ENCODE results near the gene IQCH.
"Not testable (repeated sequence)": the region's sequence is repeated elsewhere in the genome, so short reads cannot be mapped to it uniquely, and the experiment has no call there.

IQCH gene

DNA sequence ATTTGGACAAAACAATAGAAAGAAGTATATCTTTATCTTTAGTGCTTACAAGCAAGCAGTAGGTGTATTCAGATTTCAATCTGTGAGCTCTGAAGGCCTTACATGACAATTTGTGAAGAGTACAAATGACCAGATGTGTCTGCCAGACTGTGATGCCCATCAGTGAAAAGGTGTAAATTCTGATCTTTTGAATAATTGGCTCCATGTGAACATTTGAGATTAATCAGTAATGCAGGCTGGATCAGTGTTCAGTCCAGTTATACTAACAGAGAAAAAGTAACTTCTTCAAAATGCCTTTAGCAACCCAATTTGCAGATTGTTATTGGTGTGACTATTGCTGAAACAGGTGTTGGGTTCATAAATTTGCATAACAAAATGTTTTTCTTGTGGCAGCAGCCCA lies 5.2 kb downstream of the IQCH start:
- Histone ChIP-seq H3K4me3 (ENCODE audit: low read length in 2 of 2) (no peak overlapping the region), H3K36me3 (ENCODE audit: control insufficient read depth in 2 of 2, insufficient read depth in 2 of 2, low read length in 2 of 2) (no peaks in the 10 kb centered on the region), H3K9ac (ENCODE audit: low read depth in 1 of 2, low read length in 2 of 2) (no peak overlapping the region), H3K9me3 (ENCODE audit: control insufficient read depth in 2 of 2, low read length in 2 of 2) (no peaks in the 10 kb centered on the region), H3K4me1 (ENCODE audit: control insufficient read depth in 2 of 2, insufficient read depth in 2 of 2, low read length in 2 of 2) (peaks cover 0 to 8% of the 10 kb centered on the region in 2 donors), H3K27me3 (ENCODE audit: control insufficient read depth in 2 of 2, insufficient read depth in 2 of 2, low read length in 2 of 2) (no peaks in the 10 kb centered on the region), H3K27ac (ENCODE audit: low read depth in 2 of 2, low read length in 2 of 2) (no peak overlapping the region)

DNA sequence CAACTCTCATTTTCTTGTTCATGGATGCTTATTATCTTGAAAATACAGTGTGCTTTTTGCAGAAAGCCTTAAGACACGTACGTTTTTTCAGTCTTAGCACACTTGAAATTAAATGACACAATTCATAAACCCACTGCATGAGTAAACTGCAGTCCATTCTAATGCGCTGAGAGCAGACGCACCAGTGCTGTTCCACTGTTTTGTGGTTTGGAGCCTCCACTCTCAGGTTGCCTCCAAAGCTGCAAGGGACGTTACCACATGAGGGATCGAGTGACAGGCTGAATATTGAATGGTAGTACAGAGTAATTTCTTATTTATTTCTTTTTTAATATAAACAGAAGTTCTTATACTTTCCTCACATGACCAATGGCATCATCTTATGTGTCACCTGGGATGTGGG lies 12.3 kb downstream of the IQCH start:
- peaks cover 0 to 16% of the 10 kb centered on the region in 2 donors for H3K4me1 ChIP-seq (ENCODE audit: control insufficient read depth in 2 of 2, insufficient read depth in 2 of 2, low read length in 2 of 2)
- H3K4me3 ChIP-seq (ENCODE audit: low read length in 2 of 2), result no peak overlapping the region
- H3K36me3 ChIP-seq (ENCODE audit: control insufficient read depth in 2 of 2, insufficient read depth in 2 of 2, low read length in 2 of 2), result no peaks in the 10 kb centered on the region
- H3K27me3 ChIP-seq (ENCODE audit: control insufficient read depth in 2 of 2, insufficient read depth in 2 of 2, low read length in 2 of 2), result no peaks in the 10 kb centered on the region
- no peak overlapping the region for H3K9ac ChIP-seq (ENCODE audit: low read depth in 1 of 2, low read length in 2 of 2)
- H3K9me3 ChIP-seq (ENCODE audit: control insufficient read depth in 2 of 2, low read length in 2 of 2), result no peaks in the 10 kb centered on the region
- no peak overlapping the region for H3K27ac ChIP-seq (ENCODE audit: low read depth in 2 of 2, low read length in 2 of 2)

DNA sequence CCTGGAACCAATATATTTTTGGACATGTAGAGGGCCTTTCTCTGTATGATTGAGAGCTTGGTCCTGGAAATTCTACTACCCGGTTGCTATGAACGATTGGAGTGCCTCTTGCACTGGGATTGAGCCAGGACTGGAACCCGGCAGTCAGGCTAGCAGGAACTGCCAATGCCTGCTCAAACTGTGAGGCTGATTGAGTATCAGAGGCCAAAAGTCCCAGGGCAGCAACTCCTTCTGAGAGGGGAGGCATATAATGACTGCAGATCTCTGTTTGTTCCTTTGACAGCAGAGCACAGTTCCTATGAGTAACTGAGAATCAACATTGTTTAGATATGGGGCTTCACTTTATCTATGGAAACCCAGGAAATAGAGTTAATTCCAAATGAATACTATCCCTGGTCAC lies 12.9 kb downstream of the IQCH start:
- no peak overlapping the region for H3K9ac ChIP-seq (ENCODE audit: low read depth in 1 of 2, low read length in 2 of 2)
- no peak overlapping the region for H3K27ac ChIP-seq (ENCODE audit: low read depth in 2 of 2, low read length in 2 of 2)
- no peak overlapping the region for H3K4me3 ChIP-seq (ENCODE audit: low read length in 2 of 2)
- H3K4me1 ChIP-seq (ENCODE audit: control insufficient read depth in 2 of 2, insufficient read depth in 2 of 2, low read length in 2 of 2), result peaks cover 0 to 16% of the 10 kb centered on the region in 2 donors
- H3K9me3 ChIP-seq (ENCODE audit: control insufficient read depth in 2 of 2, low read length in 2 of 2), result no peaks in the 10 kb centered on the region
- no peaks in the 10 kb centered on the region for H3K36me3 ChIP-seq (ENCODE audit: control insufficient read depth in 2 of 2, insufficient read depth in 2 of 2, low read length in 2 of 2)
- no peaks in the 10 kb centered on the region for H3K27me3 ChIP-seq (ENCODE audit: control insufficient read depth in 2 of 2, insufficient read depth in 2 of 2, low read length in 2 of 2)

DNA sequence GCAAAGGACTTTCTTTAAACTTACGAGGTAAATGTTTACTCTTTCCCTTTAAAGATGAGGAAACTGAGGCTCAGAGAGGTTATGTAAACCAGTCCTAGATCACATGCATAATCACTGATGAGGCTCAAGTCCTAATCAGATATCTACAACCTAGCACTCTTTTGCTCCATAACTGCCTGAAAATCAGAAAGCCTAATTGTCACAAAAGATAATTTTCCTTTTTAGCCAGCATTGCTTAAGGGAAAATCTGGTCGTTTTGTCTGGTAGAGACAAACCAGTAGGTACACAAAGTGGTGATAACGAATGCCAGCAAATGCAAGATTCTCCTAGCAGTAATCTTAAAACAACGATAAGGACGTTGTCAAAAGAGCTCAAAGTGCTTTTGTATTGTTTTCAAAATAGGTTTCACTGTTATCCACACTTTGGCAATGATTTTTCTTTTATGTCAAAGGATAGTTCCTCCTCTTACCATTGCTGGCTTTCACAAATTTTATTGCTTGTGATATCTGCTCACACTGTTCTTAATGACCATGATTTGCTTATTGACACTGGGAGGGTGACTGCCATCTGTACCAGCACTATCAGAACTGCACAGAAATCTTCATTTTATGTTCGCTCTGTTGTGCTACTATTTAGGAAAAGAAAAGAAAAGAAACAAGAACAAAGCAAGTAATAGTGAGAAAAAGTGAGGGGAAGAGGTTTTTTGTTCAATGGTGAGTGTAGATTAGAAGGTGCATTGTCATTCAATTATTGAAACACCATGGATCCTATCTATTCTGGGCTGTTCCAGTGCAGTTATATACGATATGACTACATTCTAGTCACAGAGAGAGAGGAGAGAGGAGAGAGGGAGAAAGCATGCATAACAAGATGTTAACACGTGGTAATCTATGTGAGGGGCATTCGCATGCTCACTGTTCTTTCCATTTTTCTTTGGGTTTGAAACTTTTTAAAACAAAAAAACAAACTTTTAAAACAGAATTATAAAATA lies 13.7 kb downstream of the IQCH start:
- Histone ChIP-seq H3K27me3 (ENCODE audit: control insufficient read depth in 2 of 2, insufficient read depth in 2 of 2, low read length in 2 of 2) (no peaks in the 10 kb centered on the region), H3K4me3 (ENCODE audit: low read length in 2 of 2) (no peak overlapping the region), H3K9me3 (ENCODE audit: control insufficient read depth in 2 of 2, low read length in 2 of 2) (no peaks in the 10 kb centered on the region), H3K27ac (ENCODE audit: low read depth in 2 of 2, low read length in 2 of 2) (no peak overlapping the region), H3K36me3 (ENCODE audit: control insufficient read depth in 2 of 2, insufficient read depth in 2 of 2, low read length in 2 of 2) (no peaks in the 10 kb centered on the region), H3K4me1 (ENCODE audit: control insufficient read depth in 2 of 2, insufficient read depth in 2 of 2, low read length in 2 of 2) (peaks cover 0 to 16% of the 10 kb centered on the region in 2 donors), H3K9ac (ENCODE audit: low read depth in 1 of 2, low read length in 2 of 2) (no peak overlapping the region)

DNA sequence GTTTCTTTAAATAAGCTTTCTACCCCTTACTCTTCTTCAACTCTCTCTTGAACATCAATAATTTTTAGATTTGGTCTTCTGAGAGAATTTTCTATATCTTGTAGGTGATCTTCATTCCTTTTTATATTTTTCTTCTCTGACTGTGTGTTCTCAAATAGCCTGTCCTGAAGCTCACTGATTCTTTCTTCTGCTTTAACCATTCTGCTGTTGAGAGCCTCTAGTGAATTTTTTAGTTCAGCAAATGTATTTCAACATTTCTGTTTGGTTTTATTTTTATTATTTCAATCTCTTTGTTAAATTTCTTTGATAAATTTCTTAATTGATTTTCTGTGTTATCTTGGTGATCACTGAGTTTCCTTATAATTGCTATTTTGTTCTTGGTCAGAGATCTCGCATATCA lies 19.6 kb downstream of the IQCH start:
- Histone ChIP-seq H3K27me3 (ENCODE audit: control insufficient read depth in 2 of 2, insufficient read depth in 2 of 2, low read length in 2 of 2) (no peaks in the 10 kb centered on the region), H3K9ac (ENCODE audit: low read depth in 1 of 2, low read length in 2 of 2) (no peak overlapping the region), H3K27ac (ENCODE audit: low read depth in 2 of 2, low read length in 2 of 2) (no peak overlapping the region), H3K4me3 (ENCODE audit: low read length in 2 of 2) (no peak overlapping the region), H3K4me1 (ENCODE audit: control insufficient read depth in 2 of 2, insufficient read depth in 2 of 2, low read length in 2 of 2) (no peaks in the 10 kb centered on the region), H3K36me3 (ENCODE audit: control insufficient read depth in 2 of 2, insufficient read depth in 2 of 2, low read length in 2 of 2) (no peaks in the 10 kb centered on the region), H3K9me3 (ENCODE audit: control insufficient read depth in 2 of 2, low read length in 2 of 2) (peaks cover 0 to 2% of the 10 kb centered on the region in 2 donors)

DNA sequence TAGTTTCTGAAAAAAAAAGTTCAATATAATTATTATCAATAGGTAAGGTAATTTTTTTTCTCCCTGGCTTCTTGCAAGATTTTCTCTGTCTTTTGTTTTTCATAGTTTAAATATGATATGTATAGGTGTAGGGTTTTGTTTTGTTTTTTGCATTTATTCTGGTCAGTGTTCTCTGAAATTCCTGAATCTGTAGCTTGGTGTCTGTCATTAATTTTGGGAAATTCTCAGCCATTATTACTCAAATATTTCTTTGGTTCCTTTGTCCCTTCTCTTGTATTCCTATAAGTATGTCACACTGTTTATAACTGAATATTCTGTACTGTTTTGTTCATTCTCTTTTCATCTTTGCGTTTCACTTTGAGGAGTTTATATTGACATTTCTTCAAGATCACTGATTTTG lies 22.1 kb downstream of the IQCH start:
- H3K4me3 ChIP-seq (ENCODE audit: low read length in 2 of 2), result no peak overlapping the region
- H3K9ac ChIP-seq (ENCODE audit: low read depth in 1 of 2, low read length in 2 of 2), result no peak overlapping the region
- no peaks in the 10 kb centered on the region for H3K36me3 ChIP-seq (ENCODE audit: control insufficient read depth in 2 of 2, insufficient read depth in 2 of 2, low read length in 2 of 2)
- no peaks in the 10 kb centered on the region for H3K4me1 ChIP-seq (ENCODE audit: control insufficient read depth in 2 of 2, insufficient read depth in 2 of 2, low read length in 2 of 2)
- no peak overlapping the region for H3K27ac ChIP-seq (ENCODE audit: low read depth in 2 of 2, low read length in 2 of 2)
- no peaks in the 10 kb centered on the region for H3K27me3 ChIP-seq (ENCODE audit: control insufficient read depth in 2 of 2, insufficient read depth in 2 of 2, low read length in 2 of 2)
- H3K9me3 ChIP-seq (ENCODE audit: control insufficient read depth in 2 of 2, low read length in 2 of 2), result peaks cover 0 to 2% of the 10 kb centered on the region in 2 donors

DNA sequence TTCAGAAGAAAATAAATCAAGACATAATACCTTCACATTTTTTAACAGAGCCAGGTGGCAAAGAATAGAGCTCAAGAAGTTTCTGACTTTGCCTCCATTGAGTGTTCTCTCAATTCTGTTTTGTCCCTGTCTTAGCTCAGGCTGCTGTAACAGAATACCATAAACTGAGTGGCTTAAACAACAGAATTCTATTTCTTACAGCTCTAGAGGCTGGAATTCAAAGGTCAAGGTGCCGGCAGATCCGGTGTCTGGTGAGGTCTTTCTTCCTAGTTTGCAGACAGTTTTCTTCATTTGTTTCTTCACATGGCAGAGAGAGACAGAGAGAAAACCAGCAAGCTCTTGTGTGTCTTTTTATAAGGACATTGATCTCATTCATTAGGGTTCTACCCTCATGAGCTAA lies 25.6 kb downstream of the IQCH start:
- H3K27me3 ChIP-seq (ENCODE audit: control insufficient read depth in 2 of 2, insufficient read depth in 2 of 2, low read length in 2 of 2), result no peaks in the 10 kb centered on the region
- H3K4me1 ChIP-seq (ENCODE audit: control insufficient read depth in 2 of 2, insufficient read depth in 2 of 2, low read length in 2 of 2), result no peaks in the 10 kb centered on the region
- no peaks in the 10 kb centered on the region for H3K9me3 ChIP-seq (ENCODE audit: control insufficient read depth in 2 of 2, low read length in 2 of 2)
- no peak overlapping the region for H3K9ac ChIP-seq (ENCODE audit: low read depth in 1 of 2, low read length in 2 of 2)
- H3K27ac ChIP-seq (ENCODE audit: low read depth in 2 of 2, low read length in 2 of 2), result no peak overlapping the region
- H3K4me3 ChIP-seq (ENCODE audit: low read length in 2 of 2), result no peak overlapping the region
- no peaks in the 10 kb centered on the region for H3K36me3 ChIP-seq (ENCODE audit: control insufficient read depth in 2 of 2, insufficient read depth in 2 of 2, low read length in 2 of 2)

DNA sequence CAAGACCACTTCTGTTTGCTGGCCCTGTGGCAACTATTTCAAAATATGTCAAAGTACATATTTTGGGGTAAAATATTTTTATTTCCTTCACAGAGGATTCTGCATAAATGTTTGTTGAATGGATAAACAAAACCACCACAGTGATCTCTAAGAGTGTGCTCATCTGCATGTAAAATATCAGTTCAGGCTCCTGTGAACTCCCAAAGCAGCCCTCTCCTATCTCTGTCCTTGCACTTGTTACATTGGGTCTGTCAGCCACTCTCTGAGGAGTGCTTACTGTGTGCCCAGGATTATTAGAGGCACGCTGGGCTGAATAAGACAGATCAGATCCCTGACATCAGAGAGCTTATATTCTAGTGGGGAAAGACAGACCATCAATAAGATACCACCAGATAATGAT lies 27.1 kb downstream of the IQCH start:
- no peaks in the 10 kb centered on the region for H3K4me1 ChIP-seq (ENCODE audit: control insufficient read depth in 2 of 2, insufficient read depth in 2 of 2, low read length in 2 of 2)
- no peaks in the 10 kb centered on the region for H3K27me3 ChIP-seq (ENCODE audit: control insufficient read depth in 2 of 2, insufficient read depth in 2 of 2, low read length in 2 of 2)
- H3K4me3 ChIP-seq (ENCODE audit: low read length in 2 of 2), result no peak overlapping the region
- H3K9ac ChIP-seq (ENCODE audit: low read depth in 1 of 2, low read length in 2 of 2), result no peak overlapping the region
- no peaks in the 10 kb centered on the region for H3K36me3 ChIP-seq (ENCODE audit: control insufficient read depth in 2 of 2, insufficient read depth in 2 of 2, low read length in 2 of 2)
- H3K27ac ChIP-seq (ENCODE audit: low read depth in 2 of 2, low read length in 2 of 2), result no peak overlapping the region
- H3K9me3 ChIP-seq (ENCODE audit: control insufficient read depth in 2 of 2, low read length in 2 of 2), result no peaks in the 10 kb centered on the region

DNA sequence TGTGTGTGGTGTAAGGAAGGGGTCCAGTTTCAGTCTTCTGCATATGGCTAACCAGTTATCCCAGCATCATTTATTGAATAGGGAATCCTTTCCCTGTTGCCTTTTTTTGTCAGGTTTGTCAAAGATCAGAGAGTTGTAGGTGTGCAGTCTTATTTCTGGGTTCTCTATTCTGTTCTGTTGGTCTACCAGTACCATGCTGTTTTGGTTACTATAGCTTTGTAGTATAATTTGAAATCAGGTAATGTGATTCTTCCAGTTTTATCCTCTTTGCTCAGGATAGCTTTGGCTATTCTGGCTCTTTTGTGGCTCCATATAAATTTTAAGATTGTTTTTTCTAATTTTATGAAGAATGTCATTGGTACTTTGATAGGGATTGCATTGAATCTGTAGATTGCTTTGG lies 31.0 kb downstream of the IQCH start:
- H3K4me3 ChIP-seq (ENCODE audit: low read length in 2 of 2); H3K27me3 ChIP-seq (ENCODE audit: control insufficient read depth in 2 of 2, insufficient read depth in 2 of 2, low read length in 2 of 2); H3K9me3 ChIP-seq (ENCODE audit: control insufficient read depth in 2 of 2, low read length in 2 of 2); H3K27ac ChIP-seq (ENCODE audit: low read depth in 2 of 2, low read length in 2 of 2); H3K9ac ChIP-seq (ENCODE audit: low read depth in 1 of 2, low read length in 2 of 2); H3K36me3 ChIP-seq (ENCODE audit: control insufficient read depth in 2 of 2, insufficient read depth in 2 of 2, low read length in 2 of 2); H3K4me1 ChIP-seq (ENCODE audit: control insufficient read depth in 2 of 2, insufficient read depth in 2 of 2, low read length in 2 of 2): not testable (repeated sequence)

DNA sequence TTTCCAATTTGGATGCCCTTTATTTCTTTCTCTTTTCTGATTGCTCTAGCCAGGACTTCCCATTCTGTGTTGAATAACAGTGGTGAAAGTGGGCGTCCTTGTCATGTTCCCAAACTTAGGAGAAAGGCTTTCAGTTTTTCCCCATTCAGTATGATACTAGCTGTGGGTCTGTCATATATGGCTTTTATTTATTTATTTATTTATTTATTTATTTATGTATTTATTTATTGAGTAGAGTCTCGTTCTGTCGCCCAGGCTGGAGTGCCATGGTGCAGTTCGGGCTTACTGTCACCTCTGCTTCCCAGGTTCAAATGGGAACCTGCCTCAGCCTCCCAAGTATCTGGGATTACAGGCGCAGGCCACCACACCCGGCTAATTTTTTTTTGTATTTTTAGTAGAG lies 31.8 kb downstream of the IQCH start:
- H3K4me1 ChIP-seq (ENCODE audit: control insufficient read depth in 2 of 2, insufficient read depth in 2 of 2, low read length in 2 of 2); H3K9me3 ChIP-seq (ENCODE audit: control insufficient read depth in 2 of 2, low read length in 2 of 2); H3K9ac ChIP-seq (ENCODE audit: low read depth in 1 of 2, low read length in 2 of 2); H3K27ac ChIP-seq (ENCODE audit: low read depth in 2 of 2, low read length in 2 of 2); H3K4me3 ChIP-seq (ENCODE audit: low read length in 2 of 2); H3K36me3 ChIP-seq (ENCODE audit: control insufficient read depth in 2 of 2, insufficient read depth in 2 of 2, low read length in 2 of 2); H3K27me3 ChIP-seq (ENCODE audit: control insufficient read depth in 2 of 2, insufficient read depth in 2 of 2, low read length in 2 of 2): not testable (repeated sequence)
